PC-3 (cell line): ENCODE measurements around the gene VANGL2. TPM values are rescaled to one million over a fixed set of nuclear protein-coding genes. Genes with fewer than 3 reads are reported as not detected.

ENCODE experiments used
- ATAC-seq: fragments of 200-7000 bp; cut with Tn5 transposase; 2 replicates; pipeline ENCODE4 v1.9.1; 2020; ENCODE audit warnings: mild to moderate bottlenecking, moderate library complexity
- BruUV-seq: library from RNA; stranded (reverse); fragments of 400-500 nt; replicated peaks from 2 replicates; lab custom pipeline; 2021; lab: Mats Ljungman, UMichigan
- CTCF ChIA-PET: fragments of 300-600 bp; sonication (Branson Sonifier 250); formaldehyde crosslinking; loops from one replicate; lab custom pipeline; 2022; ENCODE audit warnings: antibody characterized with exemption; lab: Charles Lee
- POLR2A ChIA-PET: fragments of 300-600 bp; sonication (Branson Sonifier 250); formaldehyde crosslinking; loops from one replicate; lab custom pipeline; 2022; ENCODE audit warnings: antibody characterized with exemption; ENCODE audit not compliant: unreplicated experiment; lab: Charles Lee
- DNase-seq: peaks from one replicate; pipeline ENCODE4 v3.0.0-alpha.2; 2015
- H2AFZ ChIP-seq: fragments of 300-600 bp; sonication (generic); 2 replicates; pipeline ENCODE4 v1.6.0; 2016; ENCODE audit warnings: antibody characterized with exemption, low read length
- H3F3A ChIP-seq: fragments of 300-600 bp; sonication (generic); one replicate; pipeline ENCODE4 v1.6.0; 2017; ENCODE audit warnings: antibody characterized with exemption, low read length, control low read depth, mild to moderate bottlenecking; ENCODE audit not compliant: unreplicated experiment
- H3K27ac ChIP-seq: fragments of 300-600 bp; sonication (generic); 2 replicates; pipeline ENCODE4 v1.5.1; 2016; ENCODE audit warnings: mild to moderate bottlenecking, low read length
- H3K27me3 ChIP-seq: fragments of 300-600 bp; sonication (generic); 2 replicates; pipeline ENCODE4 v1.6.1; 2016; ENCODE audit warnings: low read length, mixed read lengths
- H3K36me3 ChIP-seq: fragments of 300-600 bp; sonication (generic); 2 replicates; pipeline ENCODE4 v1.6.1; 2016; ENCODE audit warnings: low read depth, mixed run types, low read length, mixed read lengths
- H3K4me1 ChIP-seq: fragments of 300-600 bp; sonication (generic); 2 replicates; pipeline ENCODE4 v1.5.1; 2016; ENCODE audit warnings: low read length; ENCODE audit not compliant: insufficient read depth
- H3K4me2 ChIP-seq: fragments of 300-600 bp; sonication (generic); 2 replicates; pipeline ENCODE4 v1.6.0; 2016; ENCODE audit warnings: low read length
- H3K4me3 ChIP-seq: fragments of 300-600 bp; sonication (generic); 2 replicates; pipeline ENCODE4 v1.5.1; 2016; ENCODE audit warnings: mild to moderate bottlenecking, low read length, mixed read lengths
- H3K79me2 ChIP-seq: fragments of 300-600 bp; sonication (generic); 2 replicates; pipeline ENCODE4 v1.6.1; 2017; ENCODE audit warnings: low read length, mixed read lengths
- H3K9ac ChIP-seq: fragments of 300-600 bp; sonication (generic); 2 replicates; pipeline ENCODE4 v1.6.0; 2016; ENCODE audit warnings: mild to moderate bottlenecking, low read length
- H3K9me2 ChIP-seq: fragments of 300-600 bp; sonication (generic); replicated peaks from 2 replicates; pipeline ENCODE4 v1.6.1; 2016; ENCODE audit warnings: mixed run types, low read length, mixed read lengths
- H3K9me3 ChIP-seq: fragments of 300-600 bp; sonication (generic); 2 replicates; pipeline ENCODE4 v1.6.1; 2016; ENCODE audit warnings: low read length, mixed read lengths
- H4K20me1 ChIP-seq: fragments of 300-600 bp; sonication (generic); 2 replicates; pipeline ENCODE4 v1.6.1; 2016; ENCODE audit warnings: low read length, mixed read lengths
- CTCF ChIP-seq: fragments of 300-600 bp; sonication (generic); conservative IDR thresholded peaks from 2 replicates; pipeline ENCODE4 v1.5.1; 2017; ENCODE audit warnings: antibody characterized with exemption, low read depth, mild to moderate bottlenecking, low read length
- EZH2 ChIP-seq: fragments of 300-600 bp; sonication (generic); IDR thresholded peaks from one replicate; pipeline ENCODE4 v1.6.1; 2017; ENCODE audit warnings: antibody characterized with exemption, mild to moderate bottlenecking, low read length; ENCODE audit not compliant: unreplicated experiment
- EZH2phosphoT487 ChIP-seq: fragments of 300-600 bp; sonication (generic); IDR thresholded peaks from 2 replicates; pipeline ENCODE4 v1.6.1; 2018; ENCODE audit warnings: mild to moderate bottlenecking, antibody characterized with exemption, low read length, borderline replicate concordance
- intact Hi-C: fragments of 100-400 bp; cut with micrococcal nuclease; formaldehyde crosslinking; loops from 2 replicates; pipeline ENCODE4 v1.9.0; 2023
- total RNA-seq: library from RNA; depleted of rRNA; stranded (reverse); fragments of >200 nt; gene quantifications from 2 replicates; pipeline ENCODE4 v1.2.3, GENCODE V29; 2014

Gene VANGL2
- total RNA-seq, 1 experiment from 2014 or later: 0.44 TPM

GRCh38 chr1:160400646-160401486 lies 502 bp downstream of the VANGL2 start:
- Histone ChIP-seq H3K27ac (no peak overlapping the region), H3K36me3 (no peaks in the 10 kb centered on the region), H3K9me3 (no peaks in the 10 kb centered on the region), H3K9ac (no peak overlapping the region), H3F3A (no peaks in the 10 kb centered on the region), H3K9me2 (no peaks in the 10 kb centered on the region), H3K4me1 (no peaks in the 10 kb centered on the region), H2AFZ (no peak overlapping the region), H3K4me2 (no peak overlapping the region), H4K20me1 (no peaks in the 10 kb centered on the region), H3K79me2 (no peaks in the 10 kb centered on the region), H3K27me3 (peaks cover 50% of the 10 kb centered on the region), H3K4me3 (no peak overlapping the region)
- ATAC-seq (no peak), DNase-seq (no peak)
- ChIA-PET POLR2A (no interaction called here), CTCF (no interaction called here)
- no peak for TF ChIP-seq CTCF
- TF ChIP-seq EZH2phosphoT487: 0 out of 2 replicates have a peak, but pooled peaks have one; percentile 35
- peak; percentile 61 for TF ChIP-seq EZH2
- intact Hi-C loops: no loop called here
- BruUV-seq: no TSS peak

- ATAC-seq (no peak), DNase-seq (no peak)
- no peaks in the 10 kb centered on the region for H4K20me1 ChIP-seq
- intact Hi-C loops: no loop called here
- H3K79me2 ChIP-seq: no peaks in the 10 kb centered on the region
- H3K9me3 ChIP-seq: no peaks in the 10 kb centered on the region
- BruUV-seq: no TSS peak
- H3K36me3 ChIP-seq: no peaks in the 10 kb centered on the region
- H3K9ac ChIP-seq: no peak overlapping the region
- no peaks in the 10 kb centered on the region for H3K9me2 ChIP-seq
- no peak overlapping the region for H2AFZ ChIP-seq
- no peak overlapping the region for H3K4me2 ChIP-seq
- no peak overlapping the region for H3K27ac ChIP-seq
- H3K27me3 ChIP-seq: peaks cover 49% of the 10 kb centered on the region
- ChIA-PET POLR2A (no interaction called here), CTCF (no interaction called here)
- H3K4me3 ChIP-seq: no peak overlapping the region
- no peaks in the 10 kb centered on the region for H3F3A ChIP-seq
- peaks cover 5% of the 10 kb centered on the region; the same call in 1 of the 2 replicates for H3K4me1 ChIP-seq
- TF ChIP-seq CTCF (no peak), EZH2 (no peak), EZH2phosphoT487 (no peak)
Measured at GRCh38 chr1:160401487-160401805, 1.1 kb downstream of the VANGL2 start.
